ENCODE measurements around the gene ZNRF1. TPM values are rescaled to one million over a fixed set of nuclear protein-coding genes. Genes with fewer than 3 reads are reported as not detected.

Gene ZNRF1
- polyA plus RNA-seq, 2 of the 4 experiments (the other 2 are of a cell fraction): 18.6 to 22.6 TPM

- no peak for TF ChIP-seq CTCF (IDR thresholded peaks at IDR 0.05)
- no peak for TF ChIP-seq CBX8 (IDR thresholded peaks at IDR 0.05)
- no peak for TF ChIP-seq REST (IDR thresholded peaks at IDR 0.05)
- no peak for TF ChIP-seq USF2 (IDR thresholded peaks at IDR 0.05)
- no peak for TF ChIP-seq CBX2 (IDR thresholded peaks at IDR 0.05; ENCODE audit: borderline replicate concordance, low read depth)
- TF ChIP-seq NFE2L2 (conservative IDR thresholded peaks at IDR 0.05; ENCODE audit: low read length): no peak
These were observed 89.4 kb downstream of the ZNRF1 start (continued) for GRCh38 chr16:75088216-75088615.

GRCh38 chr16:75088934-75089333, 90.1 kb downstream of the ZNRF1 start:
- DNase-seq (ENCODE audit: low read depth in 1 of 2, low spot score in 1 of 2): no peak
- Histone ChIP-seq H3K4me3 (no peak overlapping the region), H3K9me3 (no peaks in the 10 kb centered on the region), H3K27ac (no peak overlapping the region), H3K4me1 (peaks cover 58% of the 10 kb centered on the region), H3K4me2 (no peak overlapping the region)
- ChIA-PET CTCF (interaction anchor here (2.6 kb wide), 1 partner anchor 22 kb away, joined by 12 read pairs; no protein-coding TSS in a partner anchor), POLR2A (no interaction called here)
- no peak for ATAC-seq
- TF ChIP-seq MAZ (IDR thresholded peaks at IDR 0.05; ENCODE audit: borderline replicate concordance, low read depth, low read length): no peak
- TF ChIP-seq HMGXB4 (CRISPR knock-in tag; IDR thresholded peaks at IDR 0.05; ENCODE audit: borderline replicate concordance): no peak
- TF ChIP-seq CBX2 (IDR thresholded peaks at IDR 0.05; ENCODE audit: borderline replicate concordance, low read depth): no peak
- no peak for TF ChIP-seq RNF2 (IDR thresholded peaks at IDR 0.05; ENCODE audit: borderline replicate concordance, low read depth)
- TF ChIP-seq ATOH8 (CRISPR knock-in tag; IDR thresholded peaks at IDR 0.05; ENCODE audit: low read depth): no peak
- no peak for TF ChIP-seq MYC (IDR thresholded peaks at IDR 0.05; ENCODE audit: borderline replicate concordance, low read length)
- no peak for TF ChIP-seq FOSL2 (IDR thresholded peaks at IDR 0.05)
- no peak for TF ChIP-seq FOSL2 (CRISPR knock-in tag; IDR thresholded peaks at IDR 0.05)
- no peak for TF ChIP-seq RAD21 (conservative IDR thresholded peaks at IDR 0.05 in 1 of 2, IDR thresholded peaks at IDR 0.05 in 1 of 2)
- no peak for TF ChIP-seq MAX (IDR thresholded peaks at IDR 0.05)
- TF ChIP-seq BHLHE40 (IDR thresholded peaks at IDR 0.05; ENCODE audit: low read depth, low read length): no peak
- no peak for TF ChIP-seq MAFK (IDR thresholded peaks at IDR 0.05; ENCODE audit: partially characterized antibody)
- TF ChIP-seq TP53 (CRISPR knock-in tag; IDR thresholded peaks at IDR 0.05): no peak
- no peak for TF ChIP-seq ZC3H11A (IDR thresholded peaks at IDR 0.05)
- TF ChIP-seq ESRRA (IDR thresholded peaks at IDR 0.05; ENCODE audit: borderline replicate concordance, low read length): no peak
- no peak for TF ChIP-seq HDAC2 (IDR thresholded peaks at IDR 0.05)
- 84% methylated on average over 8 of the region's 8 CpGs for WGBS (ENCODE audit: missing lambda C conversion rate)
- no peak for FAIRE-seq

Data from A549 (cell line).